Effector memory CD8-positive, alpha-beta T cell (primary cell): ENCODE results near the gene THAP4.

Source experiments
- ATAC-seq: fragments of 150-1000 bp; cut with Tn5 transposase; replicated peaks from 2 replicates; pipeline ENCODE4 v1.10.0; 2021; ENCODE audit warnings: mild to moderate bottlenecking, moderate library complexity
- DNase-seq, 3 experiments: peaks; one replicate each; pipeline ENCODE4 v3.0.0; 2021
- H3K27ac Mint-ChIP-seq, 2 donors: one replicate each; pipeline ENCODE4 v1.8.0; 2022; ENCODE audit warnings: mild to moderate bottlenecking in 2 of 2, mixed read lengths in 2 of 2, moderate library complexity in 2 of 2
- H3K27me3 Mint-ChIP-seq, 2 donors: one replicate each; pipeline ENCODE4 v1.8.0; 2022; ENCODE audit warnings: mixed read lengths in 2 of 2
- H3K36me3 Mint-ChIP-seq: one replicate; pipeline ENCODE4 v1.8.0; 2022; ENCODE audit warnings: mild to moderate bottlenecking, moderate library complexity, mixed read lengths; ENCODE audit not compliant: insufficient read depth
- H3K4me1 Mint-ChIP-seq, 2 donors: one replicate each; pipeline ENCODE4 v1.8.0; 2022; ENCODE audit warnings: low read depth in 2 of 2, mixed read lengths in 2 of 2
- H3K4me3 Mint-ChIP-seq, 2 donors: one replicate each; pipeline ENCODE4 v1.8.0; 2022; ENCODE audit warnings: mild to moderate bottlenecking in 2 of 2, mixed read lengths in 2 of 2, moderate library complexity in 2 of 2
- H3K9me3 Mint-ChIP-seq, 2 donors: one replicate each; pipeline ENCODE4 v1.8.0; 2022; ENCODE audit warnings: mixed read lengths in 2 of 2

THAP4 gene

DNA sequence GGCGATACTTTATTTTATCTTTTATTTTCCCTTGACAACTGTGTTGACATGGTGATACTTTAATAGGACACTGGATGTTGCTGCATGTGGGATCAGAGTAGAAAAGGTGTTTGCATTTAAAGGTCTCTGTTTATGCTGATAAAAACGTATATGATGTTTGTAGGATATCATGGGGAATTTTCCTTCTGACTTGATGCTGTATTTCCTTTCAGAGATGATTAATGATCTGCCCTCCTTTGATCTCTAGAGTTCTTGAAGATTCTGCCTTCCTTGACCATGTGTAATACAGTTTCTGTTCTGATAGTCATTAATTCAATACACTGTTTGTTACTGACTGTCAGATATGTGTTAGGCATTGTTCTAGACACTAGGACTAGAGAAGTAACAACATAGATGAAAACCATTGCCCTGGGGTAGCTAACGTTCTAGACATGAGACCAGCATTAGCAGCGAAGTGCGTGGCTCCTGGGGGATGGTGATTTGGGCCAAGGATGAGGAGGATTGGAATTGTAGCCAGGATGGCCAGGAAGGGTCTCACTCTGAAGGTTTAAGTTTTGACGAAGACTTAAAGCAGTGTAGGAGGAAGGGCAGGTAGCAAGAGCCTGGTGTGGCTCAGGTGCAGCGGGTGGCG, 3.3 kb upstream of the THAP4 start:
- Mint-ChIP-seq H3K36me3 (peaks cover 20% of the 10 kb centered on the region), H3K9me3 (no peaks in the 10 kb centered on the region), H3K4me3 (no peak overlapping the region), H3K27me3 (no peaks in the 10 kb centered on the region), H3K27ac (peak overlapping the region in 1 of 2 donors; percentile 59), H3K4me1 (peaks cover 45 to 50% of the 10 kb centered on the region in 2 donors)
- DNase-seq, result no peak
- no peak for ATAC-seq

DNA sequence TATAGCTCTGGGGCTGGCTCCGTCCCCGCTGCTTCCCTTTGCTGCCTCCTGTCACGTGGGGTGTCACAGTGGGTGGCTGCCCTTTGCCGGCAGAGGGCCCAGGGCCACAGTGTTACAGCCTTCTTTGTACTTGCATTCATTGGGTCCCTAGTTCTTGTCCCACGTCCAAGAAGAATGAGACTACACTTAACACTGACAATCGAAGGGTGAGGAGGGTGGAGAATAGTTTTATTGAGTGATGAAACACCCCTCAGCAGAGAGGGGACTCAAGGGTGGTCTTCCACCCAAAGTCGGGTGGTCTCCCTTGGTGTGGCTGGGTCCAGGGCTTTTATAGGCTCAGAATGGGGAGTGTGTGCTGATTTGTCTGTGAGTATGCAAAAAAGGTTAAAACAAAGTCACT, 2.4 kb upstream of the THAP4 start:
- H3K9me3 Mint-ChIP-seq, result no peaks in the 10 kb centered on the region
- no peaks in the 10 kb centered on the region for H3K27me3 Mint-ChIP-seq
- H3K27ac Mint-ChIP-seq, result peak overlapping the region in 1 of 2 donors; percentile 90

DNA sequence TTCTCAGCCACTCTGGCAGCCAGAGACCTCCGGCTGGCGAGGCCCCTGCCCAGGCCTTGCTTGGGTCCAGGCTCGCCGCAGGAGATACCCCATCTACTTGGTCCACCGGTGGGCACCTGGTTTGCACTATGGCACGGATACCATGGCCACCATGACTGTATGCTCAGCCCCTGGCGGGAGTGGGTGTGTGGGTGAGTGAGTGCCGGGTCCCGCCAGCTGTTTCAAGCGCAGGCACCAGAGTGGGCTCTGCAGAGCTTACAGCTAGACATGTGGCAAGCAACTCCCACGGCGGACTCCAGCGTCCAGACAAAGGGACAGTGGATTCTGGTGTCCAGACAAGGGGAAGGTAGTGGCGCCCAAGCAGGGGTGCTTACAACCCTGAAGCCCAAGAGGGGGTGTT, 2.0 kb upstream of the THAP4 start:
- Mint-ChIP-seq H3K36me3 (peaks cover 20% of the 10 kb centered on the region), H3K27ac (peak overlapping the region; percentile 58 to 90), H3K9me3 (no peaks in the 10 kb centered on the region), H3K27me3 (no peaks in the 10 kb centered on the region), H3K4me1 (peaks cover 45% of the 10 kb centered on the region in 2 donors), H3K4me3 (peak overlapping the region; percentile 73 to 89)
- DNase-seq (no peak), ATAC-seq (no peak)

More for the DNA sequence above, 2.4 kb upstream of the THAP4 start:
- Mint-ChIP-seq H3K36me3 (peaks cover 20% of the 10 kb centered on the region), H3K4me1 (peaks cover 45 to 49% of the 10 kb centered on the region in 2 donors), H3K4me3 (peak overlapping the region; percentile 14 to 89)
- DNase-seq (no peak), ATAC-seq (no peak)

DNA sequence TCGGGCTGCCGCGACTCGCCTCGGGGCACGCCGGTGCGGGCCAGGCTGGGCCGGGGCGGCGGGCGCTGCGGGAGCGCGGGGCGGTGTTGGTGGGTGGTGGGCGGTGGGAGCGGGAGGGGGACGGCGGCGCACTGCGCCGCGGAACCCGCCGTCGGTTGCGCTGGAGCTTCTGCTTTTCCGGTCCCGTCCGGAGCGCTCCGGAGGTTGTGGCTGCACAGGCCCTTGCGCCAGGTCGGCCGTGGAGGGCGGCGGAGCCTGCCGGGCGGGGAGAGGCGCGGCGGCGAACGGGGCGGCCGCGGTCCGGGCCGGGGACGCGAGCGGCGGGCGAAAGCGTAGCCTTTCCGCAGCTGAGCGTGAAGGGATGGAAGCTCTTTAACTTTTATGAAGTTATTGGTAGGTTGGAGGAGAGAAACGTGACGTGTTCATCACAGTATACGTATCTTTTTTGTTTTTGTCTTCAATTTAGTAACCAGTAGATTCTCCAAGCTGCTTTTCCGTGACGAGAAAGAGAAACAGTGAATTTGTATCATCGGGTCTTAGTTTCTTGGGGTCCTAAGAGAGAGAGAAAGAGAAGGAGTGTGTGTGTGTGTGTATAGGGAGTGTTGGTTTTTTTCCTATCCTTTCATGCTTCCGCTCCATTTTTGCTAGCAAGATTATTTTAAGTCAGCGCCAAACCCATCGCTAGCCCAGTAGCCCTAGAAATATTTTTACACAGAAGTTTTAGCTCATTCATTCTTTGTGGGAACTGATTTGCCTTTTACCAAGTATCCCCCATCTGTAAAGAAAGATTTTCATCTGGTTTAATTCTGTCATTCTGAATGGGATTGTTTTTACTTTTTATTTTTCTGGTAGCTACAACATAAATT, 1.1 kb upstream of the THAP4 start:
- Mint-ChIP-seq H3K27ac (peak overlapping the region; percentile 58 to 90), H3K4me1 (peaks cover 44 to 45% of the 10 kb centered on the region in 2 donors), H3K36me3 (peaks cover 28% of the 10 kb centered on the region), H3K4me3 (peak overlapping the region; percentile 73 to 89), H3K9me3 (no peaks in the 10 kb centered on the region), H3K27me3 (no peaks in the 10 kb centered on the region)
- peak; percentile 27 for ATAC-seq
- peak in 1 of 3 experiments; percentile 25 for DNase-seq

DNA sequence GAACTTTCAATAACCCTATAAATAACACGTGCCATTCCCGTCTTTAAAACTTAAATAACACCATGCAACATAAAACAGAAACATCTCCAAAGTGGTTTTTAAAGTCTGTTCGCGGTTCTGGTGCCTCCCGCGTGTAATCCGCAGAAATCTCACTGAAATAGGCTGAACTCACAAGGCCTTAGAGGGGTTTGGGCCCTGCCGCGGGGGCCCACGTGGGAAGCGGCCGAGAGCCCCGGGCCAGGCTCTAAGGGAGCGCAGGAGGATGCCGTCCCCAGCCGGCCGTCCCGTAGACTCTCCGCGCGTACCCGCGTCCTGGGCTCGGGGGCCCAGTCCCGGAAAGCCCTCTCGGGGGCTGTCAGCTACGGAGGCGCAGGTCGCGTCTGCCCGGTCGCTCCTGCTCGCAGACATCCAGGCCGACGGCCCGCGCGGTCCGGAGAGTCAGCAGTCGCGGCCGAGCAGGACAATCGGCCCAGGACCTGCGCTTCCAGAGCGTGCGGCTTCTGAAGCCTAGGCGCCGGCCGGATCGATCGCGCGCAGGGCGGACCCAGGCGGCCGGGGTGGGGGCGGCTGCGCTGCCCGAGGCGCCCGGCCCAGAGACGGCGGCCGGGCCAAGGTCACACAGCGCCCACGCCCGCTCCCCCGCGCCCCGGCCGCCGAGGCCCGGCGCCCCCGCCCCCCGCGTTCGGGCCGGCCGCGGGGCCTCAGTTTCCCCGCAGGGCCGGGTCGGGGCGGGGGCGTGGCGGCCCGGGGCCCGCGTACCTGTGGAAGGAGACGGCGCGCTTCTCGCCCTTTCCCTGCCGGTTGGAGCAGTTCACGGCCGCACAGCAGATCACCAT, 558 bp downstream of the THAP4 start:
- no peaks in the 10 kb centered on the region for H3K9me3 Mint-ChIP-seq
- peaks cover 29% of the 10 kb centered on the region for H3K36me3 Mint-ChIP-seq
- H3K4me1 Mint-ChIP-seq, result peaks cover 33 to 36% of the 10 kb centered on the region in 2 donors
- peak overlapping the region; percentile 66 to 76 for H3K4me3 Mint-ChIP-seq
- DNase-seq, result peak in 1 of 3 experiments; percentile 27
- ATAC-seq, result peak; percentile 34
- no peaks in the 10 kb centered on the region for H3K27me3 Mint-ChIP-seq
- peak overlapping the region; percentile 35 to 63 for H3K27ac Mint-ChIP-seq

DNA sequence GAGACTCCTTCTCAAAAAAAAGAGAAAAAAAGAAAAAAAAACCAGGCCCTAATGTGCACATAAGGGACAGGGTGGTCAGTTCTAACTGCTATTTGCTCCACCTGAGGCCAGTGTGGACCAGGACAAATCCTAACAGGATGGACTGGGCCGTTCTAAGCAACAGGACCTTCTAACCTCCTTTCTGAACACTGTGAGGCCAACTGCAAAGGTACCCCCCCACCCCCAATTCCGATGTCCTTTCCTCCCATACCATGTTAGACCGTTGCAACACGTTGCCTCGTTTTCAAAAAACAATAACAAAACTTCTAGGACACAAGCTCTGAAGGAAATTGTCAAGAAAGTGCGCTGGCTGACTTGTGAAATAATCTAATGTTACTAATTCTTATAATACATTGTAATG, 1.2 kb downstream of the THAP4 start:
- peaks cover 27 to 32% of the 10 kb centered on the region in 2 donors for H3K4me1 Mint-ChIP-seq
- ATAC-seq (no peak), DNase-seq (no peak)
- H3K9me3 Mint-ChIP-seq, result no peaks in the 10 kb centered on the region
- no peaks in the 10 kb centered on the region for H3K27me3 Mint-ChIP-seq
- peaks cover 32% of the 10 kb centered on the region for H3K36me3 Mint-ChIP-seq
- peak overlapping the region; percentile 66 to 76 for H3K4me3 Mint-ChIP-seq
- H3K27ac Mint-ChIP-seq, result peak overlapping the region; percentile 35 to 63

DNA sequence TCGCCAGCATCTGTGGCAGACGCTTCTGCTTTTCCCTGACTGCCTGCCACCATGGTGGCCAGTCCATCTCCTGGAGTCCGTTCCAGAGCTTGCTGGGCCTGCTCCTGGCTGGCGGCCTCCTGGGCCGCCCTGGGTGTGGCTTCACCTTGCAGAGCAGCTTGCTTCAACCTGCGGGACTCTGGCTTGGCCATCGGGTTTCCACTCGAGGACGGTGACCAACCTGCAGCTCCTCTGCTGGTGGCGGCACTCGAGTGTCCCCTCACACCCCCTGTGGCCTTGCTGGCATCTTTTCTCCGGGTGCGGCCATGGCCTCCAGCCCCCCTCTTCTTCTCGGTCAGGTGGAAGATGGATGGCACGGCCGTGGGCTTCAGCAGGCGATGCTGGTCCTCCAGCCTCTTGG, 3.4 kb downstream of the THAP4 start:
- Mint-ChIP-seq H3K27me3 (no peaks in the 10 kb centered on the region), H3K4me1 (peaks cover 11 to 16% of the 10 kb centered on the region in 2 donors), H3K9me3 (no peaks in the 10 kb centered on the region), H3K36me3 (peaks cover 46% of the 10 kb centered on the region), H3K27ac (peak overlapping the region in 1 of 2 donors; percentile 22), H3K4me3 (no peak overlapping the region)
- no peak for DNase-seq
- no peak for ATAC-seq

DNA sequence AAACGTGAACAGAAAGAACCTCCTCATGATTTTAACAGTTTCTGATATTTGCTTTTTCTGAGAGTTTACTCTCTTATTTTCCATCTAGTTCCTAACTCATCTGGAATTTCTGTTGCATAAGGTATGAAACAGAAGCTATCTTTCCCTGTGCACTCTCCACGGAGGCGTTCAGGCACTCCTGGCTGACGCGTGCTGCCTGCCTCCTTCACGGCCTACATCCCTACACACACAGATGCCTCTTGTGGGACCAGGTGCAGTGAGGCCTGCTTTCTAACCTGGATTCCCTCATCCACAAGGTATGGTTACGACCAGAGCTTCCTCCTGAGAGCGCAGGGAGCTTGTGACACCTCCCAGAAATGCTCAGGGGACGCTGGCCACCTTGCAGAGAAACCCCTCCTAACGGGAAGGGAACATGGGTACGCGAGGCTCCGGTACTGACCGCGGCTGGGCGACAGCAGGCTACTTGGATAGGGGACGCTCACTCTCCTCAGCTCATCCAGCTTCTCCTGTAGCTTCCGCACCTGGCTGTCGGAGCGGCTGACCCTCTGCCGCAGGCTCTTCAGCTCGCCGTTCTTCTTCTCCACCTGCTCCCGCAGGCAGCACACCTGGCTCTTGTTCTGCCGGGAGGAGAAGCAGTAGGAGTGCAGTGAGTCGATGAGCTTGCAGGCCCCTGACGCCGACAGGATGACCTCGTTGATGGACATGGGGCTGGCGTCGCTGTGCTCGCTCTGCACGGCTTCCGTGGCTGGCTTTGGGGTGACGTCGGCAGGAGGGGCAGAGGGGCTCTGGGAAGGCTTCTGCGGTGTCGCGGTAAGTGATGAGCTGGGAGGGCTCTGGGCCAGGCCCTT, 4.3 kb downstream of the THAP4 start:
- Mint-ChIP-seq H3K4me3 (no peak overlapping the region), H3K27ac (peak overlapping the region; percentile 22 to 44), H3K27me3 (no peaks in the 10 kb centered on the region), H3K9me3 (no peaks in the 10 kb centered on the region), H3K4me1 (peaks cover 14 to 16% of the 10 kb centered on the region in 2 donors), H3K36me3 (peaks cover 48% of the 10 kb centered on the region)
- ATAC-seq (no peak), DNase-seq (no peak)

DNA sequence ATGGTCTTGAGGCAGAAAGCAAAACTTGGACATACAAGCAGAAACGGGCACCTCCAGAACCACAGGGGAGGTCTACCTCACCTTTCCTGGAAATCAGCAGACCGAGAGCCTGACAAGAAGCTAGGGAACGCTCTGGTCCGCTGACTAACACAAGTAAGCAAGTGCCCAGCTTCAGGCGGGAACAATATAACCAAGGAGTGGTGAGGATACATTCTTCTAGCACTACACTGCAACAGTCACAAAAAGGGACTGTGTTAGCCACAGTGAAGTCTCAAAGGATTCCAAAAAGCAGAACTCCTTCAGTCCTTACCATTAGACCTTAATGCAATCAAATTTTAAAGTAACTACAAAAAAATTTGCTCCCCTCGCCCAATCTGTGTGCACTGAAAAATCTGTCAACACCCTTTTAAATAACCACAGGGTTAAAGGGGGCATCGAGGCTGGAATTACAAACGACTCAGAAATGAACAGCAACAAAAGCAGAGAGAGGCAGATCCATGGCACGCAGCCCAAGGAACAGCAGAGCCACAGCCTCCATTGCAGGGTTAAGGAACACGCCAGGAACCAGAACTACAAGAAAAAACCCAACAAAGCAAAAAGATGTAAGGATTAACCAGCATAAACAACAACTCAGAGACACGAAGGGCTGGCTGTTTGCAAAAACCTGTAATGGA, 7.1 kb downstream of the THAP4 start:
- no peaks in the 10 kb centered on the region for H3K9me3 Mint-ChIP-seq
- H3K4me1 Mint-ChIP-seq, result peaks cover 9 to 11% of the 10 kb centered on the region in 2 donors
- peak overlapping the region in 1 of 2 donors; percentile 55 for H3K27ac Mint-ChIP-seq
- H3K27me3 Mint-ChIP-seq, result no peaks in the 10 kb centered on the region
- peaks cover 47% of the 10 kb centered on the region for H3K36me3 Mint-ChIP-seq
- ATAC-seq (no peak), DNase-seq (no peak)
- H3K4me3 Mint-ChIP-seq, result no peak overlapping the region

DNA sequence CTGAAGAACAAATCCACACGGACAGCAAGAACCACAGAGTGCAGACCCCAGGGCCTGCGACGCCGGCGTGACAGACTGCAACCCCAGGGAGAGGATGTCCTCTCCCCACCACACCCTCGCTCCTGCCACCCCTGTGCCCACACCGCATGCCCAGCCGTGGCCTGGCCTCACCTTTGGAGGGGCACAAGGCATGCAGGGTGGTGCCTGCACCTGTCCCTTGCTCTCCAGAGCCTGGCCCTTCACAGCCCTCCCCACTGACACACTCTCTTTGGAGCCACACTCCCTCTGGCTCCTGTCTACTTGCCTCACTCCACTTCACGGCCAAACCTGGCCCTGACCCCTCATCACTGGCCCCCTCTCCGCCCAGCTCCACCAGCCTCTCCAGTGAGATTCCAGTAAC, 9.3 kb downstream of the THAP4 start:
- H3K27ac Mint-ChIP-seq, result no peak overlapping the region

DNA sequence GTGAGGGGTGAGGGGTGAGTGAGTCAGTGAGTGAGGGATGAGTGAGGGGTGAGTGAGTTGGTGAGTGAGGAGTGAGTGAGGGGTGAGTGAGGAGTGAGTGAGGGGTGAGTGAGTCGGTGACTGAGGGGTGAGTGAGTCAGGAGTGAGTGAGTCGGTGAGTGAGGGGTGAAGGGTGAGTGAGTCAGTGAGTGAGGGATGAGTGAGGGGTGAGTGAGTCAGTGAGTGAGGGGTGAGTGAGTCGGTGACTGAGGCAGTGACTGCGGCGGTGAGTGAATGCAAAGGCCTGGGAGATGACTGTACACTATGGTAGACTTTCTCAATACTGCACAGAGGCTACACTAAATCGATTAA, 16.6 kb downstream of the THAP4 start:
- DNase-seq (no peak), ATAC-seq (no peak)
- H3K9me3 Mint-ChIP-seq, result no peaks in the 10 kb centered on the region
- H3K27me3 Mint-ChIP-seq, result no peaks in the 10 kb centered on the region
- no peak overlapping the region for H3K27ac Mint-ChIP-seq
- H3K4me1 Mint-ChIP-seq, result peaks cover 27 to 32% of the 10 kb centered on the region in 2 donors
- H3K4me3 Mint-ChIP-seq, result no peak overlapping the region
- peaks cover 3% of the 10 kb centered on the region for H3K36me3 Mint-ChIP-seq

More for the DNA sequence above, 9.3 kb downstream of the THAP4 start:
- H3K4me1 Mint-ChIP-seq, result peaks cover 9 to 11% of the 10 kb centered on the region in 2 donors
- ATAC-seq (no peak), DNase-seq (no peak)
- no peaks in the 10 kb centered on the region for H3K9me3 Mint-ChIP-seq
- no peaks in the 10 kb centered on the region for H3K27me3 Mint-ChIP-seq
- H3K4me3 Mint-ChIP-seq, result no peak overlapping the region
- peaks cover 31% of the 10 kb centered on the region for H3K36me3 Mint-ChIP-seq
